K562 (cell line): ENCODE data around the gene PFKP. TPM values are rescaled to one million over a fixed set of nuclear protein-coding genes. Genes with fewer than 3 reads are reported as not detected.

Source experiments
- ATAC-seq: fragments of 200-7000 bp; cut with Tn5 transposase; 3 replicates; pipeline ENCODE4 v1.9.1; 2020; ENCODE audit warnings: moderate library complexity
- BruUV-seq: library from RNA; stranded (reverse); fragments of 400-500 nt; replicated peaks from 2 replicates; lab custom pipeline; 2021; lab: Mats Ljungman, UMichigan
- CTCF ChIA-PET: fragments of 300-600 bp; formaldehyde crosslinking; extraction: SDS; loops from one replicate; lab custom pipeline; 2021; ENCODE audit warnings: low intra/inter-chr PET ratio; lab: Yijun Ruan, JAX
- POLR2A ChIA-PET: fragments of 300-600, 350-650 bp; sonication (Branson Sonifier 250); formaldehyde crosslinking; extraction: SDS; loops from one replicate; lab custom pipeline; 2021; ENCODE audit warnings: antibody characterized with exemption, inconsistent platforms; lab: Yijun Ruan, JAX
- DNase-seq, 4 experiments: peaks; one replicate each; pipeline versions ENCODE4 v3.0.0 to v3.0.0-alpha.2; 2011 to 2018; ENCODE audit warnings: low spot score in 3 of 4, mixed read lengths in 3 of 4; ENCODE audit errors: extremely low read depth in 1 of 4
- FAIRE-seq: peaks from 2 replicates; lab custom pipeline; 2011; peaks lifted over from hg19 to GRCh38; lab: Jason Lieb, UNC
- H2AFZ ChIP-seq: 2 replicates; pipeline ENCODE4 v1.6.0; 2011; ENCODE audit warnings: low read depth, low read length, control low read depth, inconsistent platforms
- H3K27ac ChIP-seq: fragments of 200-600 bp; 3 replicates; pipeline ENCODE4 v1.8.0; 2011; ENCODE audit warnings: low read depth, mild to moderate bottlenecking, control low read depth, inconsistent platforms, low read length, moderate library complexity, mixed read lengths; ENCODE audit errors: extremely low read depth
- H3K27me3 ChIP-seq, 2 experiments: fragments of 300-600 bp in 1 of 2; 2 replicates in 1 of 2; 3 replicates in 1 of 2; pipeline versions ENCODE4 v1.6.0 to v1.8.0; 2011; ENCODE audit warnings: inconsistent platforms in 2 of 2, low read length in 2 of 2, mild to moderate bottlenecking in 1 of 2, mixed read lengths in 1 of 2, moderate library complexity in 1 of 2; ENCODE audit not compliant: control insufficient read depth in 2 of 2, insufficient read depth in 2 of 2
- H3K36me3 ChIP-seq: fragments of 300-600 bp; 3 replicates; pipeline ENCODE4 v1.8.0; 2011; ENCODE audit warnings: mild to moderate bottlenecking, low read length, inconsistent platforms; ENCODE audit not compliant: control insufficient read depth, insufficient read depth
- H3K4me1 ChIP-seq, 2 experiments: fragments of 200-600 bp in 1 of 2; replicated peaks in 1 of 2; 2 replicates in 1 of 2; 3 replicates in 1 of 2; pipeline versions ENCODE4 v1.5.1 to v1.8.0; 2011; ENCODE audit warnings: inconsistent platforms in 2 of 2, low read length in 2 of 2, mild to moderate bottlenecking in 1 of 2, mixed read lengths in 1 of 2, moderate library complexity in 1 of 2; ENCODE audit not compliant: control insufficient read depth in 2 of 2, insufficient read depth in 2 of 2
- H3K4me2 ChIP-seq: 2 replicates; pipeline ENCODE4 v1.6.1; 2011; ENCODE audit warnings: low read length, control low read depth, inconsistent platforms, mixed read lengths; ENCODE audit not compliant: insufficient read depth
- H3K4me3 ChIP-seq: fragments of 200-600 bp; sonication (generic), shearing (Covaris generic); 2 replicates; pipeline ENCODE4 v1.5.1; 2016; ENCODE audit warnings: control low read depth, inconsistent platforms
- H3K79me2 ChIP-seq: fragments of 200-600 bp; 3 replicates; pipeline ENCODE4 v1.8.0; 2011; ENCODE audit warnings: low read length, inconsistent platforms; ENCODE audit not compliant: control insufficient read depth, insufficient read depth
- H3K9ac ChIP-seq, 2 experiments: 2 replicates each; pipeline versions ENCODE4 v1.6.0 to v1.6.1; 2011; ENCODE audit warnings: low read depth in 2 of 2, low read length in 2 of 2, control low read depth in 1 of 2, inconsistent platforms in 1 of 2, mild to moderate bottlenecking in 1 of 2, mixed read lengths in 1 of 2; ENCODE audit not compliant: insufficient read depth in 1 of 2
- H3K9me1 ChIP-seq: one replicate; pipeline ENCODE4 v1.6.0; 2011; ENCODE audit warnings: inconsistent platforms, mild to moderate bottlenecking, low read length, moderate library complexity; ENCODE audit not compliant: control insufficient read depth, insufficient read depth
- H3K9me3 ChIP-seq: replicated peaks from 2 replicates; pipeline ENCODE4 v1.5.1; 2011; ENCODE audit warnings: low read depth, low read length, inconsistent platforms; ENCODE audit not compliant: control insufficient read depth, insufficient read depth
- H4K20me1 ChIP-seq: replicated peaks from 2 replicates; pipeline ENCODE4 v1.6.1; 2011; ENCODE audit warnings: low read length, inconsistent platforms, mixed read lengths; ENCODE audit not compliant: control insufficient read depth, insufficient read depth
- CHAMP1 ChIP-seq: fragments of 450-650 bp; IDR thresholded peaks from 2 replicates; pipeline ENCODE4 v1.6.1; 2016; ENCODE audit warnings: mild to moderate bottlenecking
- COPS2 ChIP-seq: fragments of 450-650 bp; conservative IDR thresholded peaks from 2 replicates; pipeline ENCODE4 v1.6.1; 2016; ENCODE audit warnings: mild to moderate bottlenecking, moderate library complexity
- KDM2B ChIP-seq: fragments of 250-450 bp; sonication (Bioruptor Pico); IDR thresholded peaks from 2 replicates; pipeline ENCODE4 v1.8.0; 2021; ENCODE audit warnings: mild to moderate bottlenecking, moderate library complexity
- MCM5 ChIP-seq: fragments of 450-650 bp; IDR thresholded peaks from 2 replicates; pipeline ENCODE4 v1.6.1; 2016; ENCODE audit warnings: low read depth
- MNT ChIP-seq, 2 experiments: fragments of 450-650 bp; conservative IDR thresholded peaks; 2 replicates each; pipeline ENCODE4 v1.6.1; 2017; ENCODE audit warnings: mild to moderate bottlenecking in 2 of 2, moderate library complexity in 2 of 2
- RFX5 ChIP-seq: IDR thresholded peaks from 2 replicates; pipeline ENCODE4 v1.6.1; 2011; ENCODE audit warnings: low read depth, mild to moderate bottlenecking, improper control_type of control experiment, low read length
- SMAD1 ChIP-seq: fragments of 150-350 bp; IDR thresholded peaks from 2 replicates; pipeline ENCODE4 v1.6.1; 2014; ENCODE audit warnings: low read length, low read depth; ENCODE audit not compliant: partially characterized antibody
- SMC3 ChIP-seq: conservative IDR thresholded peaks from 2 replicates; pipeline ENCODE4 v1.6.1; 2011; ENCODE audit warnings: low read depth, low read length, improper control_type of control experiment; ENCODE audit not compliant: insufficient read depth
- STAT5B ChIP-seq: fragments of 250-450 bp; sonication (Bioruptor Pico); IDR thresholded peaks from 2 replicates; pipeline ENCODE4 v1.8.0; 2021; ENCODE audit warnings: mild to moderate bottlenecking, inconsistent platforms
- STAT6 ChIP-seq: sonication (generic); formaldehyde crosslinking; IDR thresholded peaks from 2 replicates; pipeline ENCODE4 v1.8.1; 2023; ENCODE audit warnings: mild to moderate bottlenecking, missing genetic modification reagents
- ZFP36 ChIP-seq: fragments of 150-350 bp; IDR thresholded peaks from 2 replicates; pipeline ENCODE4 v1.6.1; 2018; ENCODE audit warnings: low read length, low read depth; ENCODE audit not compliant: partially characterized antibody
- ZNF143 ChIP-seq: sonication (generic); formaldehyde crosslinking; IDR thresholded peaks from 2 replicates; pipeline ENCODE4 v1.9.0; 2022; ENCODE audit warnings: mild to moderate bottlenecking, missing genetic modification reagents
- ZNF274 ChIP-seq: IDR thresholded peaks from 2 replicates; pipeline ENCODE4 v1.6.1; 2011; ENCODE audit warnings: low read depth, mild to moderate bottlenecking, low read length, moderate library complexity, borderline replicate concordance
- WGBS: fragments of 100-300 bp; shearing (Covaris generic); methylation state at CpG from one replicate; pipeline ENCODE4 v1.1.6; 2016; ENCODE audit warnings: low coverage, mixed read lengths; ENCODE audit not compliant: insufficient coverage; ENCODE audit errors: missing lambda C conversion rate; 5-methylcytosine and 5-hydroxymethylcytosine counted together
- in situ Hi-C: fragments of 300-500 bp; cut with MboI; formaldehyde crosslinking; loops from 4 replicates; pipeline ENCODE4 v1.15.0; 2018; ENCODE audit warnings: inconsistent platforms, mixed read lengths
- intact Hi-C: fragments of 100-400 bp; cut with micrococcal nuclease; formaldehyde crosslinking; loops from 2 replicates; pipeline ENCODE4 v1.14.2; 2022
- polyA plus RNA-seq, 8 experiments: library from polyadenylated mRNA; depleted of rRNA in 4 of 8; stranded (reverse) in 5 of 8; unstranded in 3 of 8; fragments of >200 nt; fragmentation: Nextera tagmentation in 2 of 8; fragmentation: Illumina TruSeq in 1 of 8; extraction: Ambion mirVana in 2 of 8; extraction: Trizol in 1 of 8; gene quantifications; 2 replicates each; pipeline versions ENCODE4 v1.2.1 to v1.2.3, GENCODE V29; 2011 to 2014; ENCODE audit warnings: inconsistent platforms in 1 of 8, missing spikeins in 1 of 8
- total RNA-seq, 7 experiments: library from RNA; depleted of rRNA in 6 of 7; stranded (reverse); fragments of >200 nt in 6 of 7; fragmentation: Illumina TruSeq in 2 of 7; extraction: Trizol in 2 of 7; gene quantifications; 2 replicates each; pipeline versions ENCODE4 v1.2.1 to v1.2.3, GENCODE V29; 2011 to 2021; ENCODE audit warnings: low replicate concordance in 1 of 7
- TF ChIP-seq, protein P1 (sequence below): sonication (generic); formaldehyde crosslinking; IDR thresholded peaks from 2 replicates; pipeline ENCODE4 v1.8.1; 2022; ENCODE audit warnings: missing genetic modification reagents

The PFKP gene
- total and polyA plus RNA-seq, 9 of the 15 experiments (the other 6 are each of a cell fraction or from before 2014, with no cell fraction given): 23.5 to 116 (median 62.1) TPM

DNA sequence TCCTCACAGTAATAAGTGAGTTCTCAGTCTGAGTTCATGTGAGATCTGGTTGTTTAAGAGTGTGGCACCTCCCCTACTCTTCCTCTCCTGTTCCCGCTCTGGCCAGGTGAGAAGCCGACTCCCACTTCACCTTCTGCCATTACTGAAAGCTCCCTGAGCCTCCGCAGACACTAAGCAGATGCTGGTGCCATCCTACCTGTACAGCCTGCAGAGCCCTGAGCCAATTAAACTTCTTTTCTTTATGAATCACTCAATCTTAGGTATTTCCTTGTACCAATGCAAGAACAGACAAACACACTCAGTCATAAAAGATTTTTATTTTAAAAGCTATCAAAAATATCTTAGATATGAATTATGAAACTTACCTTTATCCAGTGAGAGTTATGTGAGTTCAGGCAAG, 39.5 kb upstream of the PFKP start:
- Histone ChIP-seq H3K36me3 (no peaks in the 10 kb centered on the region), H3K79me2 (no peaks in the 10 kb centered on the region), H2AFZ (no peak overlapping the region), H3K4me3 (no peak overlapping the region), H3K9me1 (no peaks in the 10 kb centered on the region), H3K4me2 (no peak overlapping the region), H4K20me1 (no peaks in the 10 kb centered on the region), H3K27me3 (peaks cover 26 to 35% of the 10 kb centered on the region in 2 experiments), H3K4me1 (no peaks in the 10 kb centered on the region), H3K9me3 (no peaks in the 10 kb centered on the region), H3K27ac (no peak overlapping the region), H3K9ac (no peak overlapping the region)
- FAIRE-seq (no peak), DNase-seq (no peak), ATAC-seq (no peak)
- in situ Hi-C loops (no loop called here), intact Hi-C loops (no loop called here)
- BruUV-seq: no TSS peak
- WGBS: 2% methylated on average over 3 of the region's 3 CpGs
- ChIA-PET POLR2A (interaction anchor here (0.8 kb wide), 1 partner anchor 10 kb away, joined by 4 read pairs; no protein-coding TSS in a partner anchor), CTCF (no interaction called here)
- TF ChIP-seq SMAD1: no peak
- TF ChIP-seq ZNF274: no peak
- TF ChIP-seq STAT5B (CRISPR knock-in tag): no peak
- TF ChIP-seq ZNF143 (CRISPR knock-in tag): no peak
- TF ChIP-seq MNT (conservative IDR thresholded peaks at IDR 0.05): no peak
- no peak for TF ChIP-seq STAT6 (CRISPR knock-in tag)
- no peak for TF ChIP-seq COPS2
- TF ChIP-seq RFX5: no peak
- TF ChIP-seq SMC3: no peak
- TF ChIP-seq, protein P1, sequence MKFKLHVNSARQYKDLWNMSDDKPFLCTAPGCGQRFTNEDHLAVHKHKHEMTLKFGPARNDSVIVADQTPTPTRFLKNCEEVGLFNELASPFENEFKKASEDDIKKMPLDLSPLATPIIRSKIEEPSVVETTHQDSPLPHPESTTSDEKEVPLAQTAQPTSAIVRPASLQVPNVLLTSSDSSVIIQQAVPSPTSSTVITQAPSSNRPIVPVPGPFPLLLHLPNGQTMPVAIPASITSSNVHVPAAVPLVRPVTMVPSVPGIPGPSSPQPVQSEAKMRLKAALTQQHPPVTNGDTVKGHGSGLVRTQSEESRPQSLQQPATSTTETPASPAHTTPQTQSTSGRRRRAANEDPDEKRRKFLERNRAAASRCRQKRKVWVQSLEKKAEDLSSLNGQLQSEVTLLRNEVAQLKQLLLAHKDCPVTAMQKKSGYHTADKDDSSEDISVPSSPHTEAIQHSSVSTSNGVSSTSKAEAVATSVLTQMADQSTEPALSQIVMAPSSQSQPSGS (CRISPR knock-in tag): no peak
- TF ChIP-seq MCM5: no peak
- TF ChIP-seq ZFP36: no peak
- no peak for TF ChIP-seq KDM2B (CRISPR knock-in tag)
- no peak for TF ChIP-seq CHAMP1
